ENCODE results near the gene ZPBP2. TPM values are rescaled to one million over a fixed set of nuclear protein-coding genes. Genes with fewer than 3 reads are reported as not detected.
"Not testable (repeated sequence)": the region's sequence is repeated elsewhere in the genome, so short reads cannot be mapped to it uniquely, and the experiment has no call there.

ZPBP2 gene
- total RNA-seq, 8 experiments from 2014 or later: 0.14 TPM; not detected in 7

GRCh38 chr17:39866013-39866730, 1.8 kb upstream of the ZPBP2 start:
- no peak for ATAC-seq (replicated peaks in 6 of 8)

GRCh38 chr17:39867084-39867879, 720 bp upstream of the ZPBP2 start:
- in situ Hi-C loops (cut with MboI; ENCODE audit: low pct_unique_long_range_greater_than_20kb in 2 of 9, low sequenced_read_pairs in 9 of 9, unreplicated experiment in 9 of 9): no loop called here
- WGBS, 10 experiments: 74 to 100% (median 87%) methylated on average over 2 to 18 of the region's 21 CpGs
- ATAC-seq (replicated peaks in 6 of 8): no peak

More at GRCh38 chr17:39866013-39866730, 1.8 kb upstream of the ZPBP2 start:
- H3K4me3 ChIP-seq: no peak overlapping the region
- H3K27ac ChIP-seq: no peak overlapping the region
- peaks cover 0 to 4% of the 10 kb centered on the region in 2 donors for H3K4me1 ChIP-seq (replicated peaks in 1 of 2)
- in situ Hi-C loops (cut with MboI; ENCODE audit: low pct_unique_long_range_greater_than_20kb in 2 of 9, low sequenced_read_pairs in 9 of 9, unreplicated experiment in 9 of 9): no loop called here
- WGBS, 10 experiments: 41 to 84% (median 71%) methylated on average over 5 to 8 of the region's 8 CpGs

GRCh38 chr17:39868554-39868942, 546 bp downstream of the ZPBP2 start:
- in situ Hi-C loops (cut with MboI; ENCODE audit: low pct_unique_long_range_greater_than_20kb in 2 of 9, low sequenced_read_pairs in 9 of 9, unreplicated experiment in 9 of 9): no loop called here

More at GRCh38 chr17:39867084-39867879, 720 bp upstream of the ZPBP2 start:
- Histone ChIP-seq H3K27ac (no peak overlapping the region), H3K4me3 (no peak overlapping the region), H3K4me1 (replicated peaks in 1 of 2) (peaks cover 0 to 4% of the 10 kb centered on the region in 2 donors)

GRCh38 chr17:39870776-39871175, 2.8 kb downstream of the ZPBP2 start:
- no peak overlapping the region for H3K4me3 ChIP-seq
- in situ Hi-C loops (cut with MboI; ENCODE audit: low pct_unique_long_range_greater_than_20kb in 2 of 9, low sequenced_read_pairs in 9 of 9, unreplicated experiment in 9 of 9): no loop called here
- WGBS, 10 experiments: 15 to 100% (median 65%) methylated on average over 1 of the region's 1 CpG; no CpG with 5 or more reads in 2 of the 10 experiments
- H3K4me1 ChIP-seq (replicated peaks in 1 of 2): no peaks in the 10 kb centered on the region
- no peak overlapping the region for H3K27ac ChIP-seq
- ATAC-seq (replicated peaks in 6 of 8): no peak

More at GRCh38 chr17:39868554-39868942, 546 bp downstream of the ZPBP2 start:
- H3K27ac ChIP-seq: no peak overlapping the region
- H3K4me1 ChIP-seq (replicated peaks in 1 of 2): peaks cover 0 to 4% of the 10 kb centered on the region in 2 donors
- ATAC-seq (replicated peaks in 6 of 8): no peak
- WGBS, 10 experiments: 70 to 100% (median 87%) methylated on average over 2 to 14 of the region's 17 CpGs
- no peak overlapping the region for H3K4me3 ChIP-seq

GRCh38 chr17:39871801-39872200, 3.8 kb downstream of the ZPBP2 start:
- H3K27ac ChIP-seq: no peak overlapping the region
- ATAC-seq (replicated peaks in 6 of 8): no peak
- no peak overlapping the region for H3K4me3 ChIP-seq
- no peaks in the 10 kb centered on the region for H3K4me1 ChIP-seq (replicated peaks in 1 of 2)
- in situ Hi-C loops (cut with MboI; ENCODE audit: low pct_unique_long_range_greater_than_20kb in 2 of 9, low sequenced_read_pairs in 9 of 9, unreplicated experiment in 9 of 9): no loop called here
- WGBS, 10 experiments: 20 to 75% (median 50%) methylated on average over 1 to 2 of the region's 2 CpGs; no CpG with 5 or more reads in 1 of the 10 experiments

- WGBS, 10 experiments: 6 to 100% (median 85%) methylated on average over 2 of the region's 2 CpGs; no CpG with 5 or more reads in 1 of the 10 experiments
- no peak overlapping the region for H3K27ac ChIP-seq
- in situ Hi-C loops (cut with MboI; ENCODE audit: low pct_unique_long_range_greater_than_20kb in 2 of 9, low sequenced_read_pairs in 9 of 9, unreplicated experiment in 9 of 9): no loop called here
- H3K4me1 ChIP-seq (replicated peaks in 1 of 2): no peaks in the 10 kb centered on the region
- ATAC-seq (replicated peaks in 6 of 8): peak in 2 of 8 experiments; percentile 43 to 58
- no peak overlapping the region for H3K4me3 ChIP-seq
Observed at GRCh38 chr17:39872751-39873150, 4.7 kb downstream of the ZPBP2 start.

- H3K4me1 ChIP-seq (replicated peaks in 1 of 2); H3K27ac ChIP-seq; H3K4me3 ChIP-seq; in situ Hi-C loops (cut with MboI; ENCODE audit: low pct_unique_long_range_greater_than_20kb in 2 of 9, low sequenced_read_pairs in 9 of 9, unreplicated experiment in 9 of 9); ATAC-seq (replicated peaks in 6 of 8): not testable (repeated sequence)
- WGBS, 10 experiments: 0 to 100% (median 35%) methylated on average over 1 to 5 of the region's 5 CpGs; no CpG with 5 or more reads in 2 of the 10 experiments
Observed at GRCh38 chr17:39886102-39886501, 18.1 kb downstream of the ZPBP2 start.

- no peaks in the 10 kb centered on the region for H3K4me1 ChIP-seq (replicated peaks in 1 of 2)
- in situ Hi-C loops (cut with MboI; ENCODE audit: low pct_unique_long_range_greater_than_20kb in 2 of 9, low sequenced_read_pairs in 9 of 9, unreplicated experiment in 9 of 9): no loop called here
- no peak overlapping the region for H3K27ac ChIP-seq
- ATAC-seq (replicated peaks in 6 of 8): no peak
- no peak overlapping the region for H3K4me3 ChIP-seq
Observed at GRCh38 chr17:39887078-39887477, 19.1 kb downstream of the ZPBP2 start.

GRCh38 chr17:39889200-39889599, 21.2 kb downstream of the ZPBP2 start:
- 0 to 66% (median 42%) methylated on average over 1 to 2 of the region's 2 CpGs; no CpG with 5 or more reads in 2 of the 10 experiments for WGBS, 10 experiments

GRCh38 chr17:39894681-39895376, 26.8 kb downstream of the ZPBP2 start:
- in situ Hi-C loops (cut with MboI; ENCODE audit: low pct_unique_long_range_greater_than_20kb in 2 of 9, low sequenced_read_pairs in 9 of 9, unreplicated experiment in 9 of 9): loop anchor here in 1 of 9 experiments (10.0 kb wide), 1 partner anchor 50 kb away; no protein-coding TSS in a partner anchor
- no peaks in the 10 kb centered on the region for H3K4me1 ChIP-seq (replicated peaks in 1 of 2)
- ATAC-seq (replicated peaks in 6 of 8): no peak
- no peak overlapping the region for H3K27ac ChIP-seq
- no peak overlapping the region for H3K4me3 ChIP-seq
- WGBS, 10 experiments: 13 to 80% (median 57%) methylated on average over 1 to 3 of the region's 3 CpGs

More at GRCh38 chr17:39889200-39889599, 21.2 kb downstream of the ZPBP2 start:
- Histone ChIP-seq H3K4me3 (no peak overlapping the region), H3K27ac (no peak overlapping the region), H3K4me1 (replicated peaks in 1 of 2) (no peaks in the 10 kb centered on the region)
- no peak for ATAC-seq (replicated peaks in 6 of 8)
- in situ Hi-C loops (cut with MboI; ENCODE audit: low pct_unique_long_range_greater_than_20kb in 2 of 9, low sequenced_read_pairs in 9 of 9, unreplicated experiment in 9 of 9): no loop called here

- in situ Hi-C loops (cut with MboI; ENCODE audit: low pct_unique_long_range_greater_than_20kb in 2 of 9, low sequenced_read_pairs in 9 of 9, unreplicated experiment in 9 of 9): loop anchor here in 1 of 9 experiments (10.0 kb wide), 1 partner anchor 47 kb away; no protein-coding TSS in a partner anchor
- H3K4me3 ChIP-seq: no peak overlapping the region
- no peak overlapping the region for H3K27ac ChIP-seq
- H3K4me1 ChIP-seq (replicated peaks in 1 of 2): no peaks in the 10 kb centered on the region
- no peak for ATAC-seq (replicated peaks in 6 of 8)
- 46 to 100% (median 81%) methylated on average over 2 to 4 of the region's 4 CpGs for WGBS, 10 experiments
Observed at GRCh38 chr17:39898088-39898487, 30.1 kb downstream of the ZPBP2 start.

GRCh38 chr17:39899215-39899614, 31.2 kb downstream of the ZPBP2 start:
- H3K4me3 ChIP-seq: no peak overlapping the region
- H3K27ac ChIP-seq: no peak overlapping the region
- in situ Hi-C loops (cut with MboI; ENCODE audit: low pct_unique_long_range_greater_than_20kb in 2 of 9, low sequenced_read_pairs in 9 of 9, unreplicated experiment in 9 of 9): loop anchor here in 1 of 9 experiments (10.0 kb wide), 1 partner anchor 46 kb away; no protein-coding TSS in a partner anchor
- H3K4me1 ChIP-seq (replicated peaks in 1 of 2): no peaks in the 10 kb centered on the region
- no peak for ATAC-seq (replicated peaks in 6 of 8)

GRCh38 chr17:39902027-39902426, 34.0 kb downstream of the ZPBP2 start:
- ATAC-seq (replicated peaks in 6 of 8); in situ Hi-C loops (cut with MboI; ENCODE audit: low pct_unique_long_range_greater_than_20kb in 2 of 9, low sequenced_read_pairs in 9 of 9, unreplicated experiment in 9 of 9); H3K4me3 ChIP-seq; H3K4me1 ChIP-seq (replicated peaks in 1 of 2); H3K27ac ChIP-seq: not testable (repeated sequence)
- WGBS, 10 experiments: 31 to 100% (median 100%) methylated on average over 1 to 2 of the region's 2 CpGs; no CpG with 5 or more reads in 3 of the 10 experiments

Measured in motor neuron (in vitro differentiated cells).